Endometrial microvascular endothelial cells (primary cell): Measurements from ENCODE around the gene IL17C. TPM values are rescaled to one million over a fixed set of nuclear protein-coding genes. Genes with fewer than 3 reads are reported as not detected.

Source experiments
- in situ Hi-C: cut with HindIII; loops from 2 replicates; pipeline ENCODE4 v1.10.0; 2017; ENCODE audit warnings: low sequenced_read_pairs, low pct_unique_long_range_greater_than_20kb; ENCODE audit errors: inconsistent ontology term
- total RNA-seq: library from RNA; depleted of rRNA; stranded (reverse); fragments of >200 nt; gene quantifications from one replicate; pipeline ENCODE4 v1.2.3, GENCODE V29; 2015; ENCODE audit errors: inconsistent ontology term

Gene IL17C
- total RNA-seq: not detected

DNA sequence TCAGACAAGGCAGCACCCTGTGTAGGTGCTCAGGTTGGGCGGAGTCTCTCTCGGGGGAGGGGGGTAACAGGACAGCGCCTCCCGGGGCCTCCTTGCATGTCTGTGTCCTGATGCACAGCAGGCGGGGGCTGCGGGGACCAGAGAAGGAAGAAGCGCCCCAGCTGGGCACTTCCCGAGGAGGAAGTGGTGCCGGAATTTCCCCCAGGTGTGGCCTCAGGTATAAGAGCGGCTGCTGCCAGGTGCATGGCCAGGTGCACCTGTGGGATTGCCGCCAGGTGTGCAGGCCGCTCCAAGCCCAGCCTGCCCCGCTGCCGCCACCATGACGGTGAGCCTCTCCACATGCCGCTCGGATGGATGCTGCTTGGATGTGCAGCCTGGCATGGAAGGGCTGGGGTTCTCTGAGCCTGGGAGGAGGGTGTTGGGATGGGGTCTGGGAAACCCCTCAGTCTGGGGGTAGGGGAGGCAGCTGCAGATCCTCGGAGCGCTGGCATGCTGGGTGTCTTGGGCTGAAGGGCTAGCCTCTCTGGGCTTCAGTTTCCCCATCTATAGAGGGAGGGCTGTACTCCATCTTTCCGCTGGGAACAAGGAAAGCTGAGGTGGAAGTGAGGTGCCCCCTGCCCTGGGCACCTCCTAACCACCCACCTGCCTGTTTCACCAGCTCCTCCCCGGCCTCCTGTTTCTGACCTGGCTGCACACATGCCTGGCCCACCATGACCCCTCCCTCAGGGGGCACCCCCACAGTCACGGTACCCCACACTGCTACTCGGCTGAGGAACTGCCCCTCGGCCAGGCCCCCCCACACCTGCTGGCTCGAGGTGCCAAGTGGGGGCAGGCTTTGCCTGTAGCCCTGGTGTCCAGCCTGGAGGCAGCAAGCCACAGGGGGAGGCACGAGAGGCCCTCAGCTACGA, at the start of gene IL17C:
TSS of gene IL17C (plus strand) at position 250 of the 908 bp plus-strand sequence. CDS start at position 320, 70 bp downstream.
- in situ Hi-C loops: no loop called here

DNA sequence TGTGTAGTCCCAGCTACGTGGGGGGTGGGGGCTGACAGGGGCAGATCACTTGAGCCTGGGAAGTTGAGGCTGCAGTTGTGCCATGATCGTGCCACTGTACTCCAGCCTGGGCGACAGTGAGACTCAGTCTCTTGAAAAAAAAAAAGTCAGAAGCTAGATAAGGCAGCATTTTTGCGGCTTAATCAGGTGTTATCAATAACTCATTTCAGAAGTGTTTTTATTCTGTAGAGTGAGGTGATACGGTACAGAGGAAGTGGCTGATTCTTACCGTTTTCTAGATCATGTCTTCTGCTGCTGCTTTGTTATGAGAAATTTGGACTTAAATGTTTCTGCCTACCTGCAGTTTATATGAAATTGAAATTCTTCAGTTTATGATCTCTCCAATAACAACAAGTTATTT, 49.6 kb upstream of the IL17C start:
- in situ Hi-C loops: no loop called here

GRCh38 chr16:88589441-88589840, 48.9 kb upstream of the IL17C start:
- in situ Hi-C loops: no loop called here

GRCh38 chr16:88591577-88592021, 46.8 kb upstream of the IL17C start:
- in situ Hi-C loops: no loop called here

DNA sequence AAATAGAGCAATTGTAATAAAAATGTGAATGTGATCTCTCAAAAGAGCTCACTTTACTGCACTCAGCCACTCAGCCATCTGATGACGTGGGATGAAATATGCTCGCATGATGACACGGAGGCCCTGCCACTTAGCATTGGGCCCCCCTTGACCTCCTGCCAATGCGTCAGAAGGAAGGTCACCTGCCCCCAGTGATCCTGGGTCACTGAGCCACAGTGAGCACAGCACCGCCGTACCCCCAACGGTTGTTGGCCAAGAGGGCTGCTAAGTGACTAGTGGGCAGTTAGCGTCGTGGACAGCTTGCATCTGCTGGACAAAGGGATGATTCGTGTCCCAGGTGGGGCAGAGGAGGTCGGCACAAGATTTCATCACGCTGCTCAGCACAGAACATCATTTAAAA, 45.3 kb upstream of the IL17C start:
- in situ Hi-C loops: no loop called here

- in situ Hi-C loops: no loop called here
Measured at GRCh38 chr16:88593489-88593888, 44.9 kb upstream of the IL17C start.

DNA sequence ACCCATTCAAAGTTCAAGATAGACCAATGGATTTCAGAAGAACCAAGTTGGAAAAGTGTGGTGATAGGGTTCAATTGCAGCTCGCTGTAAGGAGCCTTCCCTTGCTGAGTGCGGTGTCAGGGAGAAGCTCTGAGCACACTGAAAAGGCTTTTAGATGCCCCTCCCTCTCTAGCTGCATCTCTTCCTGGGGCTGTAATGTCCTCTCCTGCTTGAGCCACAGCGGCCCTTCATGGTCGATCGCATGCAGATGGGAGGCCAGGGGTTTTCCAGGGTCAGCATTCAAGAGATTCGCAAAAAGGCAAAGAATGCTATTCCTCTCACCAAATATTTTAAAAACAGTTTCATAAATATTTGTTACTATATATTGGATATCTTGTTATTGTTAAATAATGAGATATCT, 44.5 kb upstream of the IL17C start:
- in situ Hi-C loops: no loop called here

- in situ Hi-C loops: no loop called here
Measured at GRCh38 chr16:88595101-88595500, 43.3 kb upstream of the IL17C start.

DNA sequence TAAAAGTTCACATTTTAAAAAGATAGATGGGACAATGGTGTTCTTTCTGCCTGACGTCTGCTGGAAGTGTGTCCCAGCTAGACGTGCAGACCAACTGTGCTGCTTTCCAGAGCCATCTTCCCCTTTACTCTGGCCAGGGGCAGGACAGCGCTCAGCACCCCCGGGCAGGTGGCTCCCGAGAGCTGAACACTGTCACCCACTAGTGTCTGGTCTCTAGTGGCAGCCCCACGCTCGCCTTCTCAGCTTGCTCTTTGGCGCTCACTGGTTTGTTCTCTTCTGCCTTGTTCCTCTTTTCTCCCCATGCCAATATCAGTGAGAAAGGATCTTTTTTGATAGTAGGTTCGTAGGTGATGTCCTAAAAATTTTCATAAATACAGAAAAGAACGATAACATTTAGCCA, 42.5 kb upstream of the IL17C start:
- in situ Hi-C loops: no loop called here

DNA sequence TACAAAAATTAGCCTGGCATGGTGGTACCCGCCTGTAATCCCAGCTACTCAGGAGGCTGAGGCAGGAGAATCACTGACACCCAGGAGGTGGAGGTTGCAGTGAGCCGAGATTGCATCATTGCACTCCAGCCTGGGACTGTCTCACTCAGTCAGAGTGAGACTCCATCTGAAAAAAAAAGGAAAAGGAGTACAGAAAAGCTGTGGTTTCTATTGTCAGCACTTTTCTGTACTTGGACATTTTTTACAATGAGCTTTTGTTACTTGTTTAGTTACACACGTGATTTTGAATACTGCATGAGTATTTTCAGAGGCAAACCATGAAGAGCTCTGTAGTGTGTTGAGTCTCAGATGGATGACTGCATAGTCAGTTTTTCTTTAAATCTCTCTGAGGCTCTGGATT, 41.9 kb upstream of the IL17C start:
- in situ Hi-C loops: no loop called here

- in situ Hi-C loops: no loop called here
Measured at GRCh38 chr16:88597856-88598491, 40.4 kb upstream of the IL17C start.

GRCh38 chr16:88599092-88599733, 39.2 kb upstream of the IL17C start:
- in situ Hi-C loops: no loop called here

- in situ Hi-C loops: no loop called here
Measured at GRCh38 chr16:88599825-88600538, 38.4 kb upstream of the IL17C start.

GRCh38 chr16:88600539-88600896, 37.9 kb upstream of the IL17C start:
- in situ Hi-C loops: no loop called here

- in situ Hi-C loops: no loop called here
Measured at GRCh38 chr16:88601313-88602036, 36.9 kb upstream of the IL17C start.

- in situ Hi-C loops: no loop called here
Measured at GRCh38 chr16:88602091-88602490, 36.3 kb upstream of the IL17C start.

DNA sequence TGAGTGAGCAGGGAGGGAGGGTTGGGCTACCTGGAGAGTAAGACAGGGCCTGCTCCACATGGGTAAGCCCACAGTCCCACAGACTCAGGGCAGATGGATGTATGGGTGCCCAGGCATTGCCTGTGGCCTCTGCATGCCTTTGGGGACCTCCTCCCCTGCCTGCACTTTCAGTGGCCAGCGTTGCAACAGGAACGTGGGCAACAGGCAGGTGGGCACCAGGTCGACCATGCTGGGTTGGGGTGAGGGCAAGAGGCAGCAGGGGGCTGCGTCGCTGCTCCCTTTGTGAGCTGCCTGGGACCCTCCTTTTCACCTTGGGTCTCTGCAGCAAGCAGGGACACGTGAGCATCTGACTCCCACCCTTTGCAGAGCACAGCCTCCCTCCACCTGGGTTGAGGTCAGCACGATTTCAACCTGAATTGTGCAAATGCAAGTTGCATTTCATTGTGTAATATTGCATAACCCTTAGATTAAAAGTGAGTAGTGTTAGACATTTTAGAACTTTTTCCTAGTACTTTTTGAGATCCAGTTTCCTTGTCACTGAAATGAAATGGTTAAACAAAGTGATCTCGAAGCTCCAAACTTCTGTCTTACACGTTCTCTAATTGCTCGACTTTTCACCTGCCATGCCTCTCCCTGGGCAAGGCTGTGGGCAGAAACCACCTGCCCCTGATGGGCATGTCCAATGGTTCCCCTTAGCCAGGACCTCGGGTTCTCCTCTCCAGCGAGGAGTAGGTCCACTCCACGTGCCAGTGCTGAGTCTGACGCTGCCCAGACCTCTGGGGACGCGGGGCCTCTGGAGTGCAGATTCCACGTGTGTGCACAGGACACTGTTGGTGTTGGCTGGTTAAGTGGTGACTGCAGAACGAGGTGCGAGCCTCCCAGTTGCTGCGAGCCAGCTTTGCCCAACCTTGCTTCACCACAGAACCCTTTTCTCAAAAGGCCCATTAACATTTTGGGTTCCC, 32.9 kb upstream of the IL17C start:
- in situ Hi-C loops: no loop called here
